Central memory CD4-positive, alpha-beta T cell (primary cell): ENCODE results near the gene DNAJC1.
"Not testable (repeated sequence)": the region's sequence is repeated elsewhere in the genome, so short reads cannot be mapped to it uniquely, and the experiment has no call there.

Experiments used
- DNase-seq: peaks from one replicate; pipeline ENCODE4 v3.0.0; 2022

DNAJC1 gene

GRCh38 chr10:21894648-21895342 is 108.7 kb downstream of the DNAJC1 start:
- DNase-seq = no peak

GRCh38 chr10:21891439-21891838 is 112.1 kb downstream of the DNAJC1 start:
- no peak for DNase-seq

- DNase-seq = no peak
These were observed 113.9 kb downstream of the DNAJC1 start for GRCh38 chr10:21889477-21890275.

DNA sequence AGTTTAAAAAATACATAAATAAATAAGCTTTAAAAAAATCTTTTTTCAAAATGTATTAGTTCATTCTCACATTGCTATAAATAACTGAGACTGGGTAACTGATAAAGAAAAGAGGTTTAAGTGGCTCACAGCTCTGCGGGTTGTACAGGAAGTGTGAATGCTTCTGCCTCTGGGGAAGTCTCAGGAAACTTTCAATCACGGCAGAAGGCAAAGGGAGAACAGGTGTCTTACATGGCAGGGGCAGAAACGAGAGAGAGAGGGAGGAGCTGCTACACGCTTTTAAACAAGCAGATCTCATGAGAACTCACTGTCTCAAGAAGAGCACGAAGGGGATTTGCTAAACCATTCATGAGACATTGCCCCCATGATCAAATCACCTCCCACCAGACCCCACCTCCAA is 114.6 kb downstream of the DNAJC1 start:
- no peak for DNase-seq

- DNase-seq = no peak
These were observed 117.6 kb downstream of the DNAJC1 start for GRCh38 chr10:21885940-21886339.

DNA sequence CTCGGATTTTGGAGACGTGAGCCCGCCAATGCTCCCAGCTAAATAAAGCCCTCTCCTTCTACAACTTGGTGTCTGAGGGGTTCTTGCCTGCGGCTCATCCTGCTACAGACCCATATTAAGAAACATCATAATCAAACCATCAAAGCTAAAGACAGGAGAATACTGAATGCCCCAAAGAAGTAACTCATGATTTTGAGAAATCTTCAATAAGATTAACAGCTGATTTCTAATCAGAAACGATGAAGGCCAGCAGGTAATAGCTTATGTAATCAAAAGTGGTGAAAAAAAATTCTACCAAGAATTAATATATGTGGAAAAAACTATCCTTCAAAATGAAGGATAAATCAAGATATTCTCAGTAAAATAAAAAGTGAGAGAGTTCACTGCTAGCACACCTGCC is 130.3 kb downstream of the DNAJC1 start:
- no peak for DNase-seq

GRCh38 chr10:21872771-21873170 is 130.8 kb downstream of the DNAJC1 start:
- DNase-seq = not testable (repeated sequence)

DNA sequence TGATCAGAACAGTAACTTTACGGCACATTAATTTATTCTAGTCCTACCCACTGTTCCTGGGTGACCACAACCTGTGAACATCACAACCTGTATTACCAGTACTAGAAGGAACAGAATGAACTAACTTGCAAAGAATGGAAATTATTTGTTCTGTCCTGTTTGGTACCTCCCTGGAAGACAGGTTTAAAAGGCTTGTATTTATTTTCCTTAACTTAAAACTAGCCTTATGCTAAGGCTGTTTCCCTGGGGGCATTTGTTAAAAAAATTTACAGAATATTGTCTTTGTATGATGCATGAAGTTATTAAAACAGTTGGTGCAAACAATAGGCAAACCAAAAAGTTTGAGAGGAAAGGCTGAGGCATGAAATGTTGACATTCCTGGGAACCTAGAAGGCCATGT is 132.7 kb downstream of the DNAJC1 start:
- no peak for DNase-seq

GRCh38 chr10:21869087-21869486 is 134.4 kb downstream of the DNAJC1 start:
- DNase-seq = not testable (repeated sequence)

GRCh38 chr10:21860718-21861117 is 142.8 kb downstream of the DNAJC1 start:
- no peak for DNase-seq

DNA sequence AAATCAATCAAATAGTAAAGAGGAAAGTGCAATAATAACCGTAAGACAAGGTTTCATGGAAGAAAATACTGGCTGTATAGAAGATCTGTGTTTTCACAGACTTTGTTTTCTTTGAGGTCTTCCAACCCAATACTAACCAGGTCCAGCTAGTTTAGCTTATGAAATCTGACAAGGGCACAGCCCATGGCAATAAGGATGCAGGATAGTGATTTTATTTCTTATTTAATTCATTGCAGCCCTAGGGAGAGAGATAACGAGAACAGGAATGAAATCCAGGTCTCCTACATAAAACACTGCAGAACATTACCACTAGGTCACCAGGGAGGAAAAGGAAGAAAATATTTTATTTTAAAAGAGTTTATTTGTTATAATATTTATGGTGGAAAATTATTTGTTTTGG is 145.1 kb downstream of the DNAJC1 start:
- no peak for DNase-seq

DNA sequence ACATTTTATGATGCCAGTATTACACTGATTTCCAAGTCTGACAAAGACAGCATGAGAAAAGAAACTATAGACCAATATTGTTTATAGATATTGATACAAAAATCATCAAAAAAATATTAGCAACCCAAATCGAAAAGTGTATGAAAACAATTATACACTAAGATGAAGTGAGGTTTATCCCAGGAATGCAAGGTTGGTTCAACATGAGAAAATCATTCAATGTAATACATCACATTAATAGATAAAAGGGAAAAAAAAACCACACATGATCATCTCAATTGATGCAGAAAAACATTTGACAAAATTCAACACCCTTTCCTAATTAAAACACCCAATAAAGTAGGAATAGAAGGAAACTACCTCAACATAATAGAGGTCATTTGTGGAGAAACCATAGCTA is 153.9 kb downstream of the DNAJC1 start:
- no peak for DNase-seq

DNA sequence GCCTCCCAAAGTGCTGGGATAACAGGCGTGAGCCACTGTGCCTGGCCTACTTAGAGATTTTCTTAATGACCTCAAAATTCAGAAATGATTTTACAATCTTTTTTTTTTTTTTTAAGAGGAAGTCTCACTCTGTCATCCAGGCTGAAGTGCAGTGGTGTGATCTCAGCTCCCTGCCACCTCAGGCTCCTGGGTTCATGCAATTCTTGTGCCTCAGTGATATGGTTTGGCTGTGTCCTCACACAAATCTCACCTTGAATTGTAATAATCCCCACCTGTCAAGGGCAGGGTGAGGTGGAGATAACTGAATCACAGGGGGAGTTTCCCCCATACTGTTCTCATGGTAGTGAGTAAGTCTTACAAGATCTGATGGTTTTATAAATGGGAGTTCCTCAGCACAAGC is 159.9 kb downstream of the DNAJC1 start:
- no peak for DNase-seq

DNA sequence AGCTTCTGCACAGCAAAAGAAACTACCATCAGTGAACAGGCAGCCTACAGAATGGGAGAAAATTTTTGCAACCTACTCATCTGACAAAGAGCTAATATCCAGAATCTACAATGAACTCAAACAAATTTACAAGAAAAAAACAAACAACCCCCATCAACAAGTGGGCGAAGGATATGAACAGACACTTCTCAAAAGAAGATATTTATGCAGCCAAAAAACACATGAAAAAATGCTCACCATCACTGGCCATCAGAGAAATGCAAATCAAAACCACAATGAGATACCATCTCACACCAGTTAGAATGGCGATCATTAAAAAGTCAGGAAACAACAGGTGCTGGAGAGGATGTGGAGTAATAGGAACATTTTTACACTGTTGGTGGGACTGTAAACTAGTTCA is 162.3 kb downstream of the DNAJC1 start:
- not testable (repeated sequence) for DNase-seq

GRCh38 chr10:21837487-21837886 is 166.0 kb downstream of the DNAJC1 start:
- DNase-seq = not testable (repeated sequence)

- not testable (repeated sequence) for DNase-seq
These were observed 169.0 kb downstream of the DNAJC1 start for GRCh38 chr10:21834574-21834973.

DNA sequence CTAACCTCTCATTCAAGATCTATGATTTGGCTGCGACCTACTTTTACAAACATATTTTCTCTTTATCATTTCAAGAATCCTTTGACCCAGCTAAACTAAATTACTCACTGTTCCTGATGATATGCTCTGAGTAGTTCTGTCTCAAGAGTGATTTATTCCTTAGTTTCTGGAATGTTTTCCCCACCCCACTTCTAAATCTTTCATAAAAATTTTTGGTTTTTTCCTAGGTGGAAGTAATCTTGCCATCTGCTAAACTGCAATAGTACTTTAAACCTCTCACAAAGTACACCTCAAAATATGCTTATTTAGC is 170.8 kb downstream of the DNAJC1 start:
- DNase-seq = no peak

GRCh38 chr10:21831986-21832820 is 171.3 kb downstream of the DNAJC1 start:
- DNase-seq = no peak

DNA sequence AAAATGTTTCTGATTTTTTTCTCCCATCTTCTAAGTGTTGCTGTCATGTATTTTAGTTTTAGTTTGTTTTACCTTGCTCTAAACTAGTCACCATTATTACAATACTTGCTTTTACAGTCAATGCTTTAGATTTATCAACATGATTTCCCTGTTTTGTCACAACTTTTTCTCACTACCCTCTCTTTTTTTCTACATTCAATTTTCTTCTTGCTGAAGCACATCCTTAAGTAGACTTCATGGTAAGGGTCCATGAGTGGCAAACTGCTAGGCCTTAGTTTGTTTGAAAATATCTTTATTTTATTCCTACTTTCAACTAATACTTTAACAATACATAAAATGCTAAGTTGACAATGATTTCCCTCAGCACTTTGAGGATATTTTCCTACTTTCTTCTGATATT is 173.5 kb downstream of the DNAJC1 start:
- DNase-seq = no peak

DNA sequence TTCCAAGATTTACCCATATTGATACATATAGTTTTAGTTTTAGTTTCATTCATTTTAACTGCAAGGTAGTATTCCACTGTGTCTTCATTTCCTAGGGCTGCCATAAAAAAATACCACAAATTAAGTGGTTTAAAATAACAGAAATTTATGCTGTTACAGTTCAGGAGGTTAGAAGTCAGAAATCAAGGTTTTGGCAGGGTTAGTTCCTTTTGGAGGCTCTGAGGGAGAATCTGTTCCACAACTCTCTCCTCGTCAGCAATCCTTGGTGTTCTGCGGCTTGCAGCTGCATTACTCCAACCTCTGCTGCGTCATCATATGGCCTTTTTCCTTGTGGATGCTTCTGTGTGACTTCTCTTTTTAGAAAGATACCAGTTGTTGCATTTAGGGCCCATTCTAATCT is 176.2 kb downstream of the DNAJC1 start:
- no peak for DNase-seq

GRCh38 chr10:21826725-21827124 is 176.8 kb downstream of the DNAJC1 start:
- DNase-seq = no peak

DNA sequence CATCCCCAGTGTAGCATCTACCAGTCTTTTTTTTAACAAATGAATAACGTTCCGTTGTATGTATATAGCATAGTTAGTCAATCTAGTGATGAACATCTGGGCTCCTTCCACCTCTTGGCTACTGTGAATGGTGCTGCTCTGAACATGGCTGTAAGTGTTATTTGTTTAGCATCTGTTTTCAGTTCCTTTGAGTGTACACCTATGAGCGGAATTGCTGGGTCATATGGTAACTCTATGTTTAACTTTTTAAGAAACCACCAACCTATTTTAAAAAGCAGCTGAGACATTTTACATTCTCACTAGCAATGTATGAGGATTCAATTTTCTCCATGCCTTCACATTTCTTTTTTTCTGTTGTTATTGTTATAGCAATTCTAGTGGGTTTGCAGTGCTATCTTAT is 178.2 kb downstream of the DNAJC1 start:
- DNase-seq = no peak

DNA sequence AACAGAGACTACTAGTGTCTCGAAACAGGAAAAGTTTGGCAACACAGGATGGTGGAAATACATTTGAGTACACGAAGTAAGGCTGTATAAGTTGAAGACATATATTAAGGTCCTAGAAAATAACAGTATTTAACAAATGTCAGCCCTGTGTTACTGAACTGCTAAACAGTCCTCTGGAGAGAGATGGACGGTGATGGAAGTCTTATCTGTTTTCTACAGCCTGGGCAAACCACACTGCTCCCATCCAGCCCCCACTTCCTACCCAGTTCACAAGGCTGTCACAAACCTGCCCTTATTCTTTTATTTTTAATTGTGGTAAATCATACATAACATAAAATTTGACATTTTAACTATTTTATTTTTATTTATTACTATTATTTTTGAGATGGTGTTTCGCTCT is 179.1 kb downstream of the DNAJC1 start:
- no peak for DNase-seq

GRCh38 chr10:21823617-21824016 is 179.9 kb downstream of the DNAJC1 start:
- no peak for DNase-seq
